Measurements from ENCODE around the gene MCIDAS.

Gene MCIDAS

GRCh38 chr5:55227664-55228430 is 732 bp upstream of the MCIDAS start:
- peak overlapping the region; percentile 18 for H3K27ac ChIP-seq
- no peak for TF ChIP-seq ZFX (IDR thresholded peaks at IDR 0.05)
- TF ChIP-seq, protein P1, sequence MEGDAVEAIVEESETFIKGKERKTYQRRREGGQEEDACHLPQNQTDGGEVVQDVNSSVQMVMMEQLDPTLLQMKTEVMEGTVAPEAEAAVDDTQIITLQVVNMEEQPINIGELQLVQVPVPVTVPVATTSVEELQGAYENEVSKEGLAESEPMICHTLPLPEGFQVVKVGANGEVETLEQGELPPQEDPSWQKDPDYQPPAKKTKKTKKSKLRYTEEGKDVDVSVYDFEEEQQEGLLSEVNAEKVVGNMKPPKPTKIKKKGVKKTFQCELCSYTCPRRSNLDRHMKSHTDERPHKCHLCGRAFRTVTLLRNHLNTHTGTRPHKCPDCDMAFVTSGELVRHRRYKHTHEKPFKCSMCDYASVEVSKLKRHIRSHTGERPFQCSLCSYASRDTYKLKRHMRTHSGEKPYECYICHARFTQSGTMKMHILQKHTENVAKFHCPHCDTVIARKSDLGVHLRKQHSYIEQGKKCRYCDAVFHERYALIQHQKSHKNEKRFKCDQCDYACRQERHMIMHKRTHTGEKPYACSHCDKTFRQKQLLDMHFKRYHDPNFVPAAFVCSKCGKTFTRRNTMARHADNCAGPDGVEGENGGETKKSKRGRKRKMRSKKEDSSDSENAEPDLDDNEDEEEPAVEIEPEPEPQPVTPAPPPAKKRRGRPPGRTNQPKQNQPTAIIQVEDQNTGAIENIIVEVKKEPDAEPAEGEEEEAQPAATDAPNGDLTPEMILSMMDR (conservative IDR thresholded peaks at IDR 0.05): no peak

GRCh38 chr5:55226027-55226933 is 835 bp downstream of the MCIDAS start:
- TF ChIP-seq, protein P1 (conservative IDR thresholded peaks at IDR 0.05): peak; percentile 56
- TF ChIP-seq ZFX (IDR thresholded peaks at IDR 0.05): no peak
- H3K27ac ChIP-seq: peak overlapping the region; percentile 18; the same call in 1 of the 2 replicates

- no peak for TF ChIP-seq ZFX (IDR thresholded peaks at IDR 0.05)
- TF ChIP-seq, protein P1 (conservative IDR thresholded peaks at IDR 0.05): no peak
- no peak overlapping the region for H3K27ac ChIP-seq
Measured at GRCh38 chr5:55225346-55225745, 1.8 kb downstream of the MCIDAS start.

DNA sequence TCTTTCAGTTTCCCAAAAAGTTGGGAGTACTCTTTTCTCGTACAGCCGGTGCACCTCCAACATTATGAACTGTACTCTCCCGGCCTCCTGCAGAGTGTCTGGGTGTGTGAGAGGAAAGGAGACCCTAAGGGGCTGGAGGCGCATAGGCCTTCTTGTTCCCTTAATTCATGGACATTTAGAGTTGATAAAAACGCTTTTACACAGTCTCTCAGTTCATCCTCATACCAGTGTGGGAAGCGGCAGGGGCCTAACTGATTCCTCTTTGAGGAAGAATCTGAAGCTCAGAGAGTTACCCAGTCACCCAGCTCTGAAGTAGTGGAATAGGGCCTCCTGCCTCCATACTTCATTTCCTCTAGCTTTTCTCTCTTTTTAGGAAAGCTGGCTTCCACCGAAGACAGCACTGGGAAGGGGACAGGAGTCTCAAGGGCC is 3.3 kb downstream of the MCIDAS start:
- no peak overlapping the region for H3K27ac ChIP-seq
- TF ChIP-seq, protein P1 (conservative IDR thresholded peaks at IDR 0.05): no peak
- no peak for TF ChIP-seq ZFX (IDR thresholded peaks at IDR 0.05)

DNA sequence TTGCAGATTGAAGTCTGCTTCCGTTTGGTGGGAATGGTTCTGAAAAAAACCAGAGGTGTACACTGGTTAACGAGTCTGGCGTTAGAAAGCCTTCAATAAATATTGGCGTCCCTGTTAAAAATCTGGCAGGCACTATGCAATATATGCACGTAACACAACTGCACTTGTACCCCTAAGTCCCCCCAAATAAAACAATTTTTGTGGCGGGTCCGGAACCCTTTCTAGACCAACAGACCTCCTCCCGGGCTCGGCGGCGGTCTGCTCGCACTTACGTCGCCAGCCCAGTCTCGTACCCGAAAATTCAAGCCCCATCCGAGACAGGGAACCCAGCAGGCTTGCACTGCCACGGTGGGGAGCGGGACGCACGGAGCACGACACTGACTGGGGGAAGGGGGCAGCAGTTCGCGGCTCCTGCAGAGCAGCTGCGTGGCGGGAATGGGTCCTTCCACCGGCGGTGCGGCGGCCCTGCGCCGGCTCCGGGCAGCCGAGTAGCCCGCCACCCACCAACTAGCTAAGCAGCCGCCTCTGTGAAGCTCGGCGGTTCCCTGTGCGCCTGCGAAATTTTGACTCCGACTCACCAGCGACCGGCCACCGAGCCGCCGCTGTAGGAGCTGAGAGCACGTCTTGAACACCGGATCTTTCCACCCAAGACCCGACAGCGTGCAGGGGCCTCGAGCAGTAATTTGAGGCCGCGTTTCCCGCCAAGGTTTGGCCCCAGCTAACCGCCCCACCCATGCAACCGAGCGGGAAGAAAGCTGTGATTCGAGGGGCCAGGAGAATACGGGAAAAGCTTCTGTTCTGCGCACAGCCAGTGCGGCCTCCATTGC is 3.9 kb downstream of the MCIDAS start:
- TF ChIP-seq, protein P1 (conservative IDR thresholded peaks at IDR 0.05): no peak
- TF ChIP-seq ZFX (IDR thresholded peaks at IDR 0.05): no peak
- H3K27ac ChIP-seq: no peak overlapping the region

- H3K27ac ChIP-seq: no peak overlapping the region
Measured at GRCh38 chr5:55222092-55222984, 4.8 kb downstream of the MCIDAS start.

More at GRCh38 chr5:55222092-55222984, 4.8 kb downstream of the MCIDAS start:
- TF ChIP-seq, protein P1 (conservative IDR thresholded peaks at IDR 0.05): no peak
- TF ChIP-seq ZFX (IDR thresholded peaks at IDR 0.05): no peak

Data from C4-2B (cell line).